HEK293 (cell line): ENCODE measurements around the gene UBE2G2.

ENCODE experiments used
- CTCF ChIA-PET: fragments of 350-600 bp; formaldehyde crosslinking; extraction: SDS; loops from one replicate; lab custom pipeline; 2021; ENCODE audit warnings: antibody characterized with exemption; lab: Yijun Ruan, JAX
- POLR2A ChIA-PET: fragments of 300-600 bp; formaldehyde crosslinking; extraction: SDS; loops from one replicate; lab custom pipeline; 2020; ENCODE audit warnings: antibody characterized with exemption, inconsistent platforms; lab: Yijun Ruan, JAX
- H3K27ac ChIP-seq: fragments of 200-500 bp; sonication (Bioruptor generic); 2 replicates; pipeline ENCODE4 v1.5.1; 2014; ENCODE audit warnings: low read depth, low read length, control low read depth, inconsistent platforms; ENCODE audit errors: extremely low read depth
- H3K36me3 ChIP-seq, 2 experiments: fragments of 200-500 bp in 1 of 2; sonication (Bioruptor generic) in 1 of 2; 1 replicate in 1 of 2; 2 replicates in 1 of 2; pipeline ENCODE4 v1.5.1; 2014 to 2017; ENCODE audit warnings: inconsistent platforms in 2 of 2, low read length in 2 of 2; ENCODE audit not compliant: control insufficient read depth in 2 of 2, insufficient read depth in 1 of 2
- H3K4me1 ChIP-seq: fragments of 200-500 bp; sonication (Bioruptor generic); 2 replicates; pipeline ENCODE4 v1.5.1; 2014; ENCODE audit warnings: mild to moderate bottlenecking, low read length, inconsistent platforms; ENCODE audit not compliant: control insufficient read depth, insufficient read depth
- H3K4me3 ChIP-seq: 2 replicates; pipeline ENCODE4 v1.5.1; 2011; ENCODE audit warnings: low read depth, mild to moderate bottlenecking, control low read depth, low read length, moderate library complexity
- H3K9me3 ChIP-seq: fragments of 200-500 bp; sonication (Bioruptor generic); 2 replicates; pipeline ENCODE4 v1.5.1; 2014; ENCODE audit warnings: low read depth, low read length, inconsistent platforms; ENCODE audit not compliant: control insufficient read depth, insufficient read depth
- KLF8 ChIP-seq: fragments of 450-650 bp; formaldehyde crosslinking; IDR thresholded peaks from 2 replicates; pipeline ENCODE4 v1.5.1; 2016; ENCODE audit warnings: missing biosample characterization, missing genetic modification characterization
- MEIS1 ChIP-seq: sonication (generic); formaldehyde crosslinking; IDR thresholded peaks from 2 replicates; pipeline ENCODE4 v1.8.1; 2022; ENCODE audit warnings: missing genetic modification reagents, mild to moderate bottlenecking, borderline replicate concordance
- SETDB1 ChIP-seq: IDR thresholded peaks from one replicate; pipeline ENCODE4 v1.6.1; 2017; ENCODE audit warnings: mild to moderate bottlenecking, low read length, moderate library complexity, mixed read lengths; ENCODE audit not compliant: insufficient read length
- SP3 ChIP-seq: fragments of 450-650 bp; formaldehyde crosslinking; IDR thresholded peaks from 2 replicates; pipeline ENCODE4 v1.5.1; 2016; ENCODE audit warnings: missing biosample characterization, missing genetic modification characterization
- SP7 ChIP-seq: fragments of 450-650 bp; formaldehyde crosslinking; IDR thresholded peaks from 2 replicates; pipeline ENCODE4 v1.5.1; 2016; ENCODE audit warnings: missing biosample characterization, missing genetic modification characterization
- ZNF10 ChIP-seq: fragments of 450-650 bp; formaldehyde crosslinking; IDR thresholded peaks from 2 replicates; pipeline ENCODE4 v1.5.1; 2017; ENCODE audit warnings: missing biosample characterization, missing genetic modification characterization
- ZNF155 ChIP-seq: fragments of 450-650 bp; formaldehyde crosslinking; IDR thresholded peaks from 2 replicates; pipeline ENCODE4 v1.5.1; 2016; ENCODE audit warnings: missing biosample characterization, missing genetic modification characterization
- ZNF324 ChIP-seq: fragments of 450-650 bp; formaldehyde crosslinking; IDR thresholded peaks from 2 replicates; pipeline ENCODE4 v1.5.1; 2016; ENCODE audit warnings: missing biosample characterization, missing genetic modification characterization
- ZNF510 ChIP-seq: fragments of 450-650 bp; formaldehyde crosslinking; IDR thresholded peaks from 2 replicates; pipeline ENCODE4 v1.5.1; 2018; ENCODE audit warnings: mild to moderate bottlenecking, missing genetic modification characterization, missing biosample characterization; ENCODE audit not compliant: insufficient replicate concordance
- ZNF626 ChIP-seq: fragments of 450-650 bp; sonication (Bioruptor Pico); formaldehyde crosslinking; IDR thresholded peaks from 2 replicates; pipeline ENCODE4 v1.5.1; 2018; ENCODE audit warnings: missing biosample characterization, missing genetic modification characterization, inconsistent platforms
- ZNF660 ChIP-seq: fragments of 450-650 bp; IDR thresholded peaks from 2 replicates; pipeline ENCODE4 v1.5.1; 2018; ENCODE audit warnings: missing biosample characterization, mild to moderate bottlenecking, missing genetic modification characterization
- ZNF707 ChIP-seq: fragments of 450-650 bp; formaldehyde crosslinking; IDR thresholded peaks from 2 replicates; pipeline ENCODE4 v1.5.1; 2016; ENCODE audit warnings: missing biosample characterization, missing genetic modification characterization
- TF ChIP-seq, protein P1 (sequence below): fragments of 450-650 bp; formaldehyde crosslinking; IDR thresholded peaks from 2 replicates; pipeline ENCODE4 v1.5.1; 2017; ENCODE audit warnings: missing biosample characterization, mild to moderate bottlenecking, missing genetic modification characterization, moderate library complexity
- TF ChIP-seq, protein P2 (sequence below): fragments of 450-650 bp; formaldehyde crosslinking; conservative IDR thresholded peaks from 2 replicates; pipeline ENCODE4 v1.5.1; 2016; ENCODE audit warnings: low read depth, missing biosample characterization, missing genetic modification characterization
- TF ChIP-seq, protein P3 (sequence below): fragments of 450-650 bp; formaldehyde crosslinking; IDR thresholded peaks from 2 replicates; pipeline ENCODE4 v1.5.1; 2016; ENCODE audit warnings: missing biosample characterization, missing genetic modification characterization
- TF ChIP-seq, protein P4 (sequence below): fragments of 450-650 bp; formaldehyde crosslinking; IDR thresholded peaks from 2 replicates; pipeline ENCODE4 v1.5.1; 2016; ENCODE audit warnings: missing biosample characterization, missing genetic modification characterization
- TF ChIP-seq, protein P5 (sequence below): fragments of 450-650 bp; formaldehyde crosslinking; IDR thresholded peaks from 2 replicates; pipeline ENCODE4 v1.5.1; 2016; ENCODE audit warnings: missing biosample characterization, missing genetic modification characterization

Gene UBE2G2

DNA sequence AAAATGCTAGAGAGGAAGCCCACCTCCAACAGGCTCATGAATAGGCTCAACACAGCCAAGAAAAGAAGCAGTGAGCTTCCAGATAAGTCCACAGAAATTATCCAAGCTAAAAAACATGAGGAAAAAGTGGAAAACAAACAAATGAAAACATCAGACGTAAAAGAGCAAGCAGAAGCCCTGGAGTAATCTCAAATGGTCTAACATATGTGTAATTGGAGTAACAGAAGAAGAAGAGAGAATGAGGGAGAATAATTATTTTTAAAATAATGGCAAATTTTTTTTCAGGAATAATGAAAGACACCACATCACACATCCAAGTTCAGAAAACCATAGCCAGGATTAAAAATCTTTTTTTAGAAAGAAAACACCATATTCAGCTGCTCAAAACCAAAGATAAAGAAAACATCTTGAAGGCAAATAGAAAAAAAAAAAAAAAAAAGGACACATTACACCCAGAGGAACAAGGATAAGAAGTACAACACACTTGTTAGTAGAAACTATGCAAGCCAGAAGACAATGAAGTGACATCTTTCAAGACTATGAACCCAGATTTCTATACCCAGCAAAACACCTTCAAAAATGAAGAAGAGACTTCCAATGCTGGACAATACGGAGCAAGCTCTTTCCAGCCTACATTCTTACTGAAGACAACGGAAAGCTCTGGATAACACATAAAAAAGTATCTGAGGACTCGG lies 26.9 kb upstream of the UBE2G2 start (continued):
- no peak for TF ChIP-seq ZNF10 (tag by site-specific recombination)
- TF ChIP-seq ZNF660, result no peak
- no peak for TF ChIP-seq ZNF155 (tag by site-specific recombination)
- TF ChIP-seq, protein P1, sequence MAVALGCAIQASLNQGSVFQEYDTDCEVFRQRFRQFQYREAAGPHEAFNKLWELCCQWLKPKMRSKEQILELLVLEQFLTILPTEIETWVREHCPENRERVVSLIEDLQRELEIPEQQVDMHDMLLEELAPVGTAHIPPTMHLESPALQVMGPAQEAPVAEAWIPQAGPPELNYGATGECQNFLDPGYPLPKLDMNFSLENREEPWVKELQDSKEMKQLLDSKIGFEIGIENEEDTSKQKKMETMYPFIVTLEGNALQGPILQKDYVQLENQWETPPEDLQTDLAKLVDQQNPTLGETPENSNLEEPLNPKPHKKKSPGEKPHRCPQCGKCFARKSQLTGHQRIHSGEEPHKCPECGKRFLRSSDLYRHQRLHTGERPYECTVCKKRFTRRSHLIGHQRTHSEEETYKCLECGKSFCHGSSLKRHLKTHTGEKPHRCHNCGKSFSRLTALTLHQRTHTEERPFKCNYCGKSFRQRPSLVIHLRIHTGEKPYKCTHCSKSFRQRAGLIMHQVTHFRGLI (tag by site-specific recombination), result no peak
- TF ChIP-seq SETDB1, result peak; percentile 83

DNA sequence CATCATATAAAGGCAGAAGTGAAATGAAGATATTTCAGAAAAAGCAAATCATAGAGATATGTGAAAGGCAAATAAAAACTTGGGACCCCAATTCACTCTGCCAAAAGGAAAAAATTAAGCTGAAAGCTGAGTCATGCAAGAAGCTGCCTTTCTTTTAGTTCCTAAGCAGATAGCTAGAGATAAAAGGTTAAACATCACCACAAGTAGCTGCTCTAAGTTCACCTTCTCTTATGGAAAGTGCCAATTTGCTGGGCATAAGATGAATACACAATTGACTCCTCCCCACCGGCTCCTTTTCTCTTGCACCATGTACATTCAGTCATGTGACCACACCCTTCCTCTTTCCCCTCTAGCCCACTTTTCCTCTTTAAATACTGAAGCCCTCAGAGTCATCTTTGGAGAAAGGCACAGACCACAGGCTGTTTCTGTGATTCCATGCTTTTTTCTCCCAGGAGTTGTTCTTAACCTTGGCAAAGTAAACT lies 21.6 kb upstream of the UBE2G2 start:
- Histone ChIP-seq H3K4me1 (no peaks in the 10 kb centered on the region), H3K36me3 (no peaks in the 10 kb centered on the region)
- TF ChIP-seq ZNF324 (tag by site-specific recombination), result 0 out of 2 replicates have a peak, but pooled peaks have one; percentile 1
- no peak for TF ChIP-seq ZNF707 (tag by site-specific recombination)
- TF ChIP-seq, protein P2, sequence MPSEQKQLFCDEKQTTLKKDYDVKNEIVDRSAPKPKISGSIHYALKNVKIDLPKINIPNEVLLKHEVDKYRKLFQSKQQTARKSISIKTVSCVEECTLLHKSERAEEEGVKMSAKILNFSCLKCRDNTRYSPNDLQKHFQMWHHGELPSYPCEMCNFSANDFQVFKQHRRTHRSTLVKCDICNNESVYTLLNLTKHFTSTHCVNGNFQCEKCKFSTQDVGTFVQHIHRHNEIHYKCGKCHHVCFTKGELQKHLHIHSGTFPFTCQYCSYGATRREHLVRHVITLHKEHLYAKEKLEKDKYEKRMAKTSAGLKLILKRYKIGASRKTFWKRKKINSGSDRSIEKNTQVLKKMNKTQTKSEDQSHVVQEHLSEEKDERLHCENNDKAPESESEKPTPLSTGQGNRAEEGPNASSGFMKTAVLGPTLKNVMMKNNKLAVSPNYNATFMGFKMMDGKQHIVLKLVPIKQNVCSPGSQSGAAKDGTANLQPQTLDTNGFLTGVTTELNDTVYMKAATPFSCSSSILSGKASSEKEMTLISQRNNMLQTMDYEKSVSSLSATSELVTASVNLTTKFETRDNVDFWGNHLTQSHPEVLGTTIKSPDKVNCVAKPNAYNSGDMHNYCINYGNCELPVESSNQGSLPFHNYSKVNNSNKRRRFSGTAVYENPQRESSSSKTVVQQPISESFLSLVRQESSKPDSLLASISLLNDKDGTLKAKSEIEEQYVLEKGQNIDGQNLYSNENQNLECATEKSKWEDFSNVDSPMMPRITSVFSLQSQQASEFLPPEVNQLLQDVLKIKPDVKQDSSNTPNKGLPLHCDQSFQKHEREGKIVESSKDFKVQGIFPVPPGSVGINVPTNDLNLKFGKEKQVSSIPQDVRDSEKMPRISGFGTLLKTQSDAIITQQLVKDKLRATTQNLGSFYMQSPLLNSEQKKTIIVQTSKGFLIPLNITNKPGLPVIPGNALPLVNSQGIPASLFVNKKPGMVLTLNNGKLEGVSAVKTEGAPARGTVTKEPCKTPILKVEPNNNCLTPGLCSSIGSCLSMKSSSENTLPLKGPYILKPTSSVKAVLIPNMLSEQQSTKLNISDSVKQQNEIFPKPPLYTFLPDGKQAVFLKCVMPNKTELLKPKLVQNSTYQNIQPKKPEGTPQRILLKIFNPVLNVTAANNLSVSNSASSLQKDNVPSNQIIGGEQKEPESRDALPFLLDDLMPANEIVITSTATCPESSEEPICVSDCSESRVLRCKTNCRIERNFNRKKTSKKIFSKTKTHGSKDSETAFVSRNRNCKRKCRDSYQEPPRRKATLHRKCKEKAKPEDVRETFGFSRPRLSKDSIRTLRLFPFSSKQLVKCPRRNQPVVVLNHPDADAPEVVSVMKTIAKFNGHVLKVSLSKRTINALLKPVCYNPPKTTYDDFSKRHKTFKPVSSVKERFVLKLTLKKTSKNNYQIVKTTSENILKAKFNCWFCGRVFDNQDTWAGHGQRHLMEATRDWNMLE (tag by site-specific recombination), result 0 out of 2 replicates have a peak, but pooled peaks have one; percentile 6
- TF ChIP-seq, protein P3, sequence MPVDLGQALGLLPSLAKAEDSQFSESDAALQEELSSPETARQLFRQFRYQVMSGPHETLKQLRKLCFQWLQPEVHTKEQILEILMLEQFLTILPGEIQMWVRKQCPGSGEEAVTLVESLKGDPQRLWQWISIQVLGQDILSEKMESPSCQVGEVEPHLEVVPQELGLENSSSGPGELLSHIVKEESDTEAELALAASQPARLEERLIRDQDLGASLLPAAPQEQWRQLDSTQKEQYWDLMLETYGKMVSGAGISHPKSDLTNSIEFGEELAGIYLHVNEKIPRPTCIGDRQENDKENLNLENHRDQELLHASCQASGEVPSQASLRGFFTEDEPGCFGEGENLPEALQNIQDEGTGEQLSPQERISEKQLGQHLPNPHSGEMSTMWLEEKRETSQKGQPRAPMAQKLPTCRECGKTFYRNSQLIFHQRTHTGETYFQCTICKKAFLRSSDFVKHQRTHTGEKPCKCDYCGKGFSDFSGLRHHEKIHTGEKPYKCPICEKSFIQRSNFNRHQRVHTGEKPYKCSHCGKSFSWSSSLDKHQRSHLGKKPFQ (tag by site-specific recombination), result no peak
- TF ChIP-seq, all 188 proteins: peak for 2
- no peak overlapping the region for H3K27ac ChIP-seq
- H3K9me3 ChIP-seq, result no peaks in the 10 kb centered on the region
- CTCF ChIA-PET, result interaction anchor here (1.2 kb wide), 1 partner anchor 317 kb away, joined by 4 read pairs; no protein-coding TSS in a partner anchor
- POLR2A ChIA-PET, result interaction anchor here (1.0 kb wide), 1 partner anchor 22 kb away, joined by 9 read pairs; the partner anchor contains the start of gene UBE2G2
- H3K4me3 ChIP-seq, result no peak overlapping the region

DNA sequence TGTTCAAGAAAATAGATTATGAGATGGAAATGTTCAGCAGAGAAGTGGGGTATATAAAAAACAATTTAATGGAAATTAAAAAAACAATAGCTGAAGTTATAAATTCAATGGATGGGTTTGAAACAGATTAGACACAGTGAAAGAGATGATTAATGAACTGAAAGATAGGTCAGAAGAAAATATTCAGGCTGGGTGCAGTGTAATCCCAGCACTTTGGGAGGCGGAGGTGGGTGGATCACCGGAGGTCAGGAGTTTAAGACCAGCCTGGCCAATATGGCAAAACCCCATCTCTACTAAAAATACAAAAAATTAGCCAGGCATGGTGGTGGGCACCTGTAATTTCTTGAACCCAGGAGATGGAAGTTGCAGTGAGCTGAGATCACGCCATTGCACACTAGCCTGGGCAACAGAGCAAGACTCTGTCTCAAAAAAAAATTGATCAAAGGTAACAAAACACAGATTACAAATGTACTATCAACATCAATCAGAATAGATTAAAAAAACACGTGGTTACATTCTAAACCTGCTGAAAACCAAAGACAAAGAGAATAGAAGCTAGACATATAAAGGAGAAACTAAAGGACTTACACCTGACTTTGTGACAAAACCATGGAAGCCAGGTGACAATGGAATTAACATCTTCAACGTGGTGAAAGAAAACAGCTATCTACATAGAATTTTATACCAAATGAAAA lies 21.0 kb upstream of the UBE2G2 start:
- ChIA-PET POLR2A (interaction anchor here (1.0 kb wide), 1 partner anchor 21 kb away, joined by 9 read pairs; the partner anchor contains the start of gene UBE2G2), CTCF (interaction anchor here (1.2 kb wide), 1 partner anchor 318 kb away, joined by 4 read pairs; no protein-coding TSS in a partner anchor)
- H3K4me1 ChIP-seq, result no peaks in the 10 kb centered on the region
- no peak overlapping the region for H3K27ac ChIP-seq
- H3K9me3 ChIP-seq, result no peaks in the 10 kb centered on the region
- H3K4me3 ChIP-seq, result no peak overlapping the region
- H3K36me3 ChIP-seq, result no peaks in the 10 kb centered on the region
- TF ChIP-seq, protein P4, sequence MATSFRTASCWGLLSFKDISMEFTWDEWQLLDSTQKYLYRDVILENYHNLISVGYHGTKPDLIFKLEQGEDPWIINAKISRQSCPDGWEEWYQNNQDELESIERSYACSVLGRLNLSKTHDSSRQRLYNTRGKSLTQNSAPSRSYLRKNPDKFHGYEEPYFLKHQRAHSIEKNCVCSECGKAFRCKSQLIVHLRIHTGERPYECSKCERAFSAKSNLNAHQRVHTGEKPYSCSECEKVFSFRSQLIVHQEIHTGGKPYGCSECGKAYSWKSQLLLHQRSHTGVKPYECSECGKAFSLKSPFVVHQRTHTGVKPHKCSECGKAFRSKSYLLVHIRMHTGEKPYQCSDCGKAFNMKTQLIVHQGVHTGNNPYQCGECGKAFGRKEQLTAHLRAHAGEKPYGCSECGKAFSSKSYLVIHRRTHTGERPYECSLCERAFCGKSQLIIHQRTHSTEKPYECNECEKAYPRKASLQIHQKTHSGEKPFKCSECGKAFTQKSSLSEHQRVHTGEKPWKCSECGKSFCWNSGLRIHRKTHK (tag by site-specific recombination), result 0 out of 2 replicates have a peak, but pooled peaks have one; percentile 11
- TF ChIP-seq ZNF510 (peak; percentile 80), SP3 (tag by site-specific recombination) (0 out of 2 replicates have a peak, but pooled peaks have one; percentile 12), SP7 (tag by site-specific recombination) (0 out of 2 replicates have a peak, but pooled peaks have one; percentile 36), ZNF324 (tag by site-specific recombination) (peak; percentile 27; the same call in 1 of the 2 replicates), MEIS1 (CRISPR knock-in tag) (no peak), ZNF626 (tag by site-specific recombination) (peak; percentile 85; the same call in 1 of the 2 replicates), KLF8 (tag by site-specific recombination) (peak; percentile 63), SETDB1 (peak; percentile 89)
- TF ChIP-seq, protein P5, sequence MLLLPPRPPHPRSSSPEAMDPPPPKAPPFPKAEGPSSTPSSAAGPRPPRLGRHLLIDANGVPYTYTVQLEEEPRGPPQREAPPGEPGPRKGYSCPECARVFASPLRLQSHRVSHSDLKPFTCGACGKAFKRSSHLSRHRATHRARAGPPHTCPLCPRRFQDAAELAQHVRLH (tag by site-specific recombination), result no peak
